NT2/D1 (cell line): Measurements from ENCODE around the gene ZFAND5.

Experiments used
- SUZ12 ChIP-seq: IDR thresholded peaks from 2 replicates; pipeline ENCODE4 v1.6.1; 2011; ENCODE audit not compliant: insufficient read length, insufficient read depth; ENCODE audit errors: extremely low read depth
- YY1 ChIP-seq: IDR thresholded peaks from 2 replicates; pipeline ENCODE4 v1.6.1; 2011; ENCODE audit not compliant: insufficient read length, insufficient read depth
- ZNF274 ChIP-seq: IDR thresholded peaks from 2 replicates; pipeline ENCODE4 v1.6.1; 2011; ENCODE audit warnings: mild to moderate bottlenecking, low read depth, low read length

- no peak for TF ChIP-seq YY1
- no peak for TF ChIP-seq SUZ12
- TF ChIP-seq ZNF274, result no peak
Observed at GRCh38 chr9:72309364-72310133, 55.5 kb downstream of the ZFAND5 start.
